ENCODE measurements around the gene ATAD3B.
"Not testable (repeated sequence)": the region's sequence is repeated elsewhere in the genome, so short reads cannot be mapped to it uniquely, and the experiment has no call there.

ATAD3B gene

DNA sequence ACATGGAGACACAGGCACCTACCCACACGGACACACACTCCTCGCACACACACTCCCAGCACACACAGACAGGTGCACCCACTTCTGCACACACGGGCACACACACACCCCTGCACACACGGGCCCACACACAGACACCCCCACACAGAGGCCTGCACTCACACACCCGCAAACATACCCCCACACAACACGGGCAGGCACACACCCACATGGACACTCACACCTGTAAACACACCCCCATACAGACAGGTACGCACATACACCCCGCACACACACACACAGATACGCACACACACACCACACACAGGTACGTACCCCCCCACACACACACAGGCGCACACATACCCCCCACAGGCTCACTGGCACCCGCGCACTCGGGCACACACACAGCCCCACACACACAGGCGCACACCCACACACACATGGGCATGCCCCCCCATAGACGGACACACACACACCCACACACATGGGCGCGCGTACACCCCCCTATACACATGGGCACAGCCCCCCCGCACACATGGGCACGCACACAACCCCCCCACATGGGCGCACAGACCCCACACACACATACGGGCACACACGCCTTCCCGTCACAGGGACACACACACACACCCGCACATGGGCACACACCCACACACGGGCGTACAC lies 46.5 kb downstream of the ATAD3B start:
- DNase-seq: no peak

DNA sequence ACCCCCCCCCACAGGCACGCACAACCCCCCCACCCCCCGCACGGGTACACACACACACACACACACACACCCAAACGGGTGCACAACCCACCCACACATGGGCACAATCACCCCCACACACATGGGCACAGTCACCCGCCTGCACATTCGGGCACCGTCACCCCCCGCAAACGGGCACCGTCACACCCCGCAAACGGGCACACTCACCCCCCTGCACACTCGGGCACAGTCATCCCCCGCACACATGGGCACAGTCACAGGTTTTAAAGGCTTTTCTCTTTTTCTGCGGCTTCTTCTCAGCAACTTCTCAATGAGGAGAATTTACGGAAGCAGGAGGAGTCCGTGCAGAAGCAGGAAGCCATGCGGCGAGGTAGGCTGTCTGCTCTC lies 47.0 kb downstream of the ATAD3B start:
- not testable (repeated sequence) for DNase-seq

DNA sequence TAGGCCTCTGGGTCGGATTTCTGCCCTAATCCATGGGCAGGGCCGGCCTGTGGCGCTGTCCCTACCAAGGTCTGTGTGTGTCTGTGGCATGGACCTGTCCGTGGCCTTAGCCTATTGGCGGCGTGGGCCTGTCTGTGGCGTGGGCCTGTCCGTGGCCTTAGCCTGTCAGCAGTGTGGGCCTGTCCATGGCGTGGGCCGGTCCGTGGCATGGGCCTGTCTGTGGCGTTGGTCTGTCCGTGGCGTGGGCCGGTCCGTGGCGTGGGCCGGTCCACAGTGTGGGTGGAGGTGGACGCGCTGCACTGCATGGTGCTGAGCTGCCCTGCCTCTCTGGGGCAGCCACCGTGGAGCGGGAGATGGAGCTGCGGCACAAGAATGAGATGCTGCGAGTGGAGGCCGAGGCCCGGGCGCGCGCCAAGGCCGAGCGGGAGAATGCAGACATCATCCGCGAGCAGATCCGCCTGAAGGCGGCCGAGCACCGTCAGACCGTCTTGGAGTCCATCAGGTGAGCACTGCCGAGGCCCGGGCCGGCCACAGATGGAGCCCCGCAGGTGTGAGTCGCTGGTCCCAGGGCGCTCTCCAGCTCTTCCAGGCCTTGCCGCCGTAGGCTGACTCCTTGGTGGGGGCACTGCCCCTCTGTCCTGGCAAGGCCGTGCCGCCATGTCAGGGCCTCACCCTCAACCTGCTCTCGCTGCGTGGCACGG lies 48.4 kb downstream of the ATAD3B start:
- DNase-seq: not testable (repeated sequence)

DNA sequence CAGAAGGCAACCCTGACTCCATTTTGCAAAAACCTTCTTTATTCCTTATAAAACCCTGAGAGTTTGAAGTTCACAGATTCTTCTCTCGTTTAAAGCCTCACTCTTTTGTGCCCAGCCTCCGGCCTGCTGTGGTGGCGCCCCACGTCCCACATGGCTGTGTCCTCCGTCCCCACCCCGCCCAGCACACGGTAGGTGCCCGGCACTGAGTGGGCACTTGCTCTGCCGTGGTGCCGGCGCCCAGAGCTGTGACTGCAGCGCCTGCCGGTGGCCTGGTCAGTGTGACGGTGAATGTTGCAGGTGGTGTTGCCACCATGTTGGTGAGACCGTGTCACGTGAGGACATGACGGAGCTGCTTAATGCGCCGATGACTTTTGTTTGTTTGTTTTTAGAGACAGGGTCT lies 49.8 kb downstream of the ATAD3B start:
- DNase-seq: no peak

DNA sequence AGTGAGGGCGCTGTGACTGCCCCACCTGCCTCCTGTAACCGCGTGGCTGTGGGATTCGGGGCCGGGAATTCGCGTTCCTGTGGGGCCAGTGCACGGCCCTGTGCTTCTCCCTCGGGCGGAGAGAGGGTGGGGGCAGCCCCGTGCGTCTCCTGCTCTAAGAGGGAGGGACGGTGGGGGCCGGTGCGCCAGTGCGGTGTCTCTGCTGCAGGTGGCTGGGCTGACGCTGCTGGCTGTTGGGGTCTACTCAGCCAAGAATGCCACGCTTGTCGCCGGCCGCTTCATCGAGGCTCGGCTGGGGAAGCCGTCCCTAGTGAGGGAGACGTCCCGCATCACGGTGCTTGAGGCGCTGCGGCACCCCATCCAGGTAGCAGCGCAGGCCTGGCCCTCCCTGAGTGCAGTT lies 51.0 kb downstream of the ATAD3B start:
- DNase-seq: not testable (repeated sequence)

DNA sequence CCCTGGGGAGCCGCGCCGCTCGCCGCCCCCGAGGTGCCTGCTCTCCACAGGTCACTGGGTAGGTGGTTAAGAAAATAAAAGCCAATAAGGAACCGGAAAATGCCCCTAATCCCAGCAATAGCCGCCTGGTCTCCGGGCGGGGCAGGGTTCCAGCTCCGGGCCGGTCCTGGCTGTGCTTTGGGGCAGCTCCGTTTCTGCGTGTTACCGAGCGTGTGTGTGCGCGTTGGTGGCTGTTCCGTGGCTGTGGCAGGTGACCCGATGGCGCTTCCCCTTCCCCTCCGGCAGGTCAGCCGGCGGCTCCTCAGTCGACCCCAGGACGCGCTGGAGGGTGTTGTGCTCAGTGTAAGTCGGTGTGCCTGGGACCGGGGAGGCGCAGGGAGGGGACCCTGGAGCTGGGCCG lies 51.7 kb downstream of the ATAD3B start:
- DNase-seq: not testable (repeated sequence)

DNA sequence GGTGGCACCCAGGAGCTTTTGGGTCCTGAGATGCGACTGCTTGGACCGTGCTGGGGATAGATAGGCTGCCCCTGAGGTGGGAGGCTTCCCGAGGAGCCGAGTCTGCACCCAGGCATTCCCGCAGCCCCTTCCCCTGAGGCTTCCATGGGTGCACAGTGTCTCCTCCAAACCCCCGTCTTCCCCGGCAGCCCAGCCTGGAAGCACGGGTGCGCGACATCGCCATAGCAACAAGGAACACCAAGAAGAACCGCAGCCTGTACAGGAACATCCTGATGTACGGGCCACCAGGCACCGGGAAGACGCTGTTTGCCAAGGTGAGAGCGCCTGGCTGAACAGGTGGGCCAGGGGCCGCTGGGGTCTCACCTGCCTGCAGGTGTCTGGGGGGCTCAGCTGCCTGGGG lies 52.1 kb downstream of the ATAD3B start:
- DNase-seq: not testable (repeated sequence)

DNA sequence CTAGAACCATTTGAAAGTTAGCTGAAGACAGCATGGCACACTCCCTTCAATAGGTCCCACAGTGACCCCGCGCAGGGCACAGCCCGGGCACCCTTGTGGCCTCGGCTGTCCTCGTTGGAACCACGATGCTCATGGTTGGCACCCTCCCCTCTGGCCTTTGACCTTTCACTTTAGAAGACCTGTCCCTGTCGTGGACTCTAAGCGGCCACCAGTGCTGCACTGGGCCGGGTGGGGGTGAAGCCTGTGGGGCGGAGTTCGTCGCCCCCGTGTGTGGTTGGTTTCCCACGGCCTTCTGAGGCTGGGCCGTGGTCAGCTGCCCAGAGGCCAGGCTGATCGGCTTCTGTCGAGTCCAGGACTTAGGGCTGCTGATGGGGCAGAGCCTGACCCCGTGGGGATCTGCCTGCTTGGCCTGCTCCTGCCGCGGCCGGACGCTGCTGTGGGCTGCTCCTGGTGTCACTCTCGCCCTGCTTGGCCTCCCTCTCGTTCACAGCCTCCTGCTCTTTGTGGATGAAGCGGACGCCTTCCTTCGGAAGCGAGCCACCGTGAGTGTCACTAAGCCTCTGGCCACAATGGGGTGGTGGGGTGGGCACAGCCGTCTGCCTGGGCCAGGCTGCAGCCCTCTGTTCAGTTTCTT lies 53.3 kb downstream of the ATAD3B start:
- DNase-seq: not testable (repeated sequence)

DNA sequence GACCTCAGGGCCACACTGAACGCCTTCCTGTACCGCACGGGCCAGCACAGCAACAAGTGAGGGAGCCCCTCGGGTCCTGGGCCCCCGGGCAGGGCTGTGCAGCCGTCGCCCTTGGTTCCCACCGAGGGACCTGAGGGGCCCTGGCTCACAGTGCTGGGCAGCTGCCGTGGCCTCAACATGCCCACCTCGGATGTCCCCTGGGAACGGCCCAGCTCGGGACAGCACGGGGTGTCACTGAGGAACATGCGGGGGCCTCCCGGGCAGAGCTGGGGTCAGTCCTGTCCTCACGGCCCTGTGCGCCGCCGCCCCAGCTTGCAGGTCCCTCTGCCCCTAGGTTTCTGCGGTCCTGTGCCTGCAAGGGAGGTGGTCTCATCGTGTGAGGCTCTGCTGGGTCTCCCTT lies 54.9 kb downstream of the ATAD3B start:
- DNase-seq: not testable (repeated sequence)

DNA sequence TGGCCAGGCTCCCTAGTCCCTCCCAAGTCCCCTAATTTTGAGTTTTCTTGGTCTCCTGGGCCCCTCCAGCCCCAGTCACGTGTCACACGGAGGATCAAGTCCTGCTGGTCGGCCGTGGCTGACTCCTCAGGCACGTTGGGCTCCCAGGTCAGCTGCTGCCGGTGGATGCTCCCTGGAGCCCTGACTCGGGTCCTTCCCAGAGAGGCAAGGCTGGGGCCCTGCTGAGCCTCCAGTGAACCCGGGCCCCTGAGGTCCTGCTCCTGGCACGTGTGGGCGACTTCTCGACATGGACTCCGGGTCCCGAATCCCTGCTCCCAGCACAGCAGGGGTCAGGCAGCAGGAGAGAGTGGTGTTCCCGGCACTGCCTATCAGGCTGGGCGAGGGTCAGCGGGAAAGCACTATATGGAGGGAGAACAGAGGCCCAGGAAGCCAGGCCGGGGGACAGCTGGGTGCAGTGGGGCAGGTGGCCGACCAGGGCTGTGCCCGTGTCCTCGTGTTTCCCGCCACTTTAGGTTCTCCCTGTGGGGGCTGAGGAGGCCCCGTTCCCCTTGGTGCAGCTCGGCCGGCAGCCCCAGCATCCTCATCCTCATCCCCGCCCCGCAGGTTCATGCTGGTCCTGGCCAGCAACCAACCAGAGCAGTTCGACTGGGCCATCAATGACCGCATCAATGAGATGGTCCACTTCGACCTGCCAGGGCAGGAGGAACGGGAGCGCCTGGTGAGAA lies 55.7 kb downstream of the ATAD3B start:
- DNase-seq: no peak

DNA sequence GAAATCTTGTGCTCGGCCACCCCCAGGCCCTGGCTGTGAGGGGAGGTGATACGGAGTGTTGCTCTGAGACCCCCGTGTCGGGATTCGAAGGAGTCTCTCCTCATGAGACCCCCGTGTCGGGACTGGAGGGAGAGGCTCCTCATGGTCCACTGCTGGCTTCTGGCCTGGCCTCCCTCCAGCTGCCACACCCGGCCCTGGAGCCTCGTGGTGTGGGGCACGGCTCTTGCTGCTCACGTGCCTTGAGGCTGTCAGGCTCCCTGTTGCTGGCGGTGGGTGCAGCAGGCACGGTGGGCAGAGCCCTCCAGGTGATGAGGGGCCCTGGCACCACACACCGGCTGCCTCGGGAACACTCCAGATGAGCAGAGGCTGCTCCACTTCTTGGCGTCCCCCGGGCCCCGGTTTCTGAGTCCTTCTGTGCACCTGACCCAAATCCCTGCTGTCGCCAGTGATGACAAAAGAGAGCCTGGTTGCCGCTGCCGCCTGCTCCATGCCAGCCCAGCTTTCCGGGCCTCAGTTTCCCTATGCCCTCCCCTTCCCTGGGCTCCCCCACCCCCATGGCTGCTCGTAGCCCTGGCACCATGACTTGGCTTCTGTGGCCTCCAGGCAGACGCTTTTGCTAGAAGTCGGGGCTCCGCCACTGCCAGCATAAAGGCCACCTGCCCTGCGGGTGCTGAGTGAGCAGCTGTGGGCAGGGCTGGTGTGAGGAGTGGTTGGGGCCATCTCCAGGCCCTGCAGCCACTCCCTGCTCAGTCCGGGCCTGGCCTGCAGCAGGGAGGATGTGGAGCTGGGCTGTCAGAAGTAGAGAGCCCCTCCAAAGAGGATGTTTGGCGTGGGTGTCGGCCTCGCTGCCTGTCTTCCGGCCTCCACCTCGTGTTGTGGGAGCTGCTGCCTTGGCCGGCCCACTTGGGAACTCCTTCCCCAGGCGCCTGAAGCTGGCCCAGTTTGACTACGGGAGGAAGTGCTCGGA lies 57.0 kb downstream of the ATAD3B start:
- no peak for DNase-seq

DNA sequence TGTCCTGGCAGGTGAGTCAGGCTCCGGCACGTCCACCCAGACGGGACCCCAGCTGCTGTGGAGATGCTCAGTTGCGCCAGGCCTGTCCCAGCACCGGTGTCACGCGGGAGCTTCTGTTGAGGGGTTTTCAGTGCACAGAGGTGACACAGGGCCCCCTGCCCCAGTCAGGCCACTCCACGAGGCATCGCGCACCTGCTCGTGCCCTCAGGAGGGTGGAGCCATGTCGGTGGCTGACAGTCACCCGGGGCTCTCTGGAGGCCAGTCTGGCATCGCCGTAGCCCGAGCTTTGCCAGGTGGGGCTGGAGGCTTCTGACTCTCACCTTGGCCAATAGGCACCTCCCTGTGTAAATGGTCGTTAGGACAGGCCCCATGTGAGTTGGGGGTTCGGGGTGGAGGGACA lies 57.8 kb downstream of the ATAD3B start:
- DNase-seq: no peak

DNA sequence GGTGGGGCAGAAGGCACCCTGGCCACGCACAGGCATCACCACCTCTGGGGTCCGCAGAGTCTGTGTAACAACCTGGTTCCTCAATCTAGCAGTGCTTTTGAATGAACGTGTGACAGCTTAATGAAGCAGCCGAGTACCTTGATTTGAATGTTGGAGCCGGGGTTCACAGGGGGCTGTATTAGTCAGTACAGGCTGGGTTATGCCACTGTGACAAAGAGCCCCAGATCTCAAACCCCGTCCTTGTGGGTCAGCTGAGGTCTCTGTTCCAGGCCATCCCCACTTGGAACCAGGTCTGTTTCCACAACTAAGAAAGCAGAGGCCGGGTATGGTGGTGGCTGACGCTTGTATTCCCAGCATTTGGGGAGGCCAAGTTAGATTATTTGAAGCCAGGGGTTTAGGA lies 58.4 kb downstream of the ATAD3B start:
- DNase-seq: no peak

DNA sequence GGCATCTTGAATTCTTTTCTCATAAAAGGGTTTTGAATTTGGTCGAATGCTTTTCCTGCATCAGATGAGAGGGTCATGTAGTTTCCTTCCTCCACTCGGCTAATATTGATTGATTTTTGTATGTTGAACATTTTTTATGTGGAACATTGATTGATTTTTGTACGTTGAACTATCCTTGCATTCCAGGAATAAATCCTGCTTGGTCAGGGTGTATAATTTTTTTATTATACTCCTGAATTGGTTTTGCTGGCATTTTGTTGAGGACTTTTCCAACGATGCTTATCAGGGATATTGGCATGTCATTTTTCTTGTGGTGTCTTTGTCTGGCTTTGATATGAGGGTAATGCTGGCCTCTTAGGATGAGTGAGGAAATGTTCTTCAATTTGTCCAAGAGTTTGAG lies 60.4 kb downstream of the ATAD3B start:
- no peak for DNase-seq

DNA sequence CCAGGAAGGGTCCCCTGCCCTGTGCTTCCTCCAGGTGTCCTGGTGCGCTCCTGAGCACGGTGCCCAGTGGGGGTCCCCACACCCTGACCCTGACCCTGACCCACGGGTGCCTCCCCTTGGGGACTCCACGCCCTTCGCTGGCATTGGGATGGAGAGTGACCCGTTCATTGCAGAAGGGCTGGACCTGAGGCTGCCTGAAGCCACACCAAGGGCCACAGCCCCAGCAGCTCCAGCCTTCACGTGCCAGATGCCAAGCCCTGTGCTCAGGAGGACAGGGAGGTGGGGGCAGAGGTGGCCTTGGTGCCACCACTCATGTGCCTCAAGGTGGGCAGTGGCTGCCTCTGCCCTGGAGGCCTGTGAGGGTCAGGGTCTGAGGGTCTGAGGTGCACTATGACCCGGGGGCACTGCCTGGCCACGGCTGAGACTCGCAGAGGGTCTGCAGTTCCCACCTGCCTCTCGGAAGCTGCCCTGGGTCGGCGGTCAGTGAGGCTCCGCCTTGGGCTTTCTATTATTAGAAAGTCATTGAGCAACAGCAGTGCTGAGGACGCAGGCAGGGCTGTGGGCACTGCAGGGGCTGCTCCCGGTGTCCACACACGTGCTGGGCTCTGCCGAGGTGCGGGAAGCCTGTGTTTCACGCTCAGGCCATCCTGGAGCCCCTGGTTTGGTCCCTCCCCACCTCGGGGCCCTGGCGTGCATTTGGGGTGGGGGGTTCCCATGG lies 61.8 kb downstream of the ATAD3B start:
- not testable (repeated sequence) for DNase-seq

DNA sequence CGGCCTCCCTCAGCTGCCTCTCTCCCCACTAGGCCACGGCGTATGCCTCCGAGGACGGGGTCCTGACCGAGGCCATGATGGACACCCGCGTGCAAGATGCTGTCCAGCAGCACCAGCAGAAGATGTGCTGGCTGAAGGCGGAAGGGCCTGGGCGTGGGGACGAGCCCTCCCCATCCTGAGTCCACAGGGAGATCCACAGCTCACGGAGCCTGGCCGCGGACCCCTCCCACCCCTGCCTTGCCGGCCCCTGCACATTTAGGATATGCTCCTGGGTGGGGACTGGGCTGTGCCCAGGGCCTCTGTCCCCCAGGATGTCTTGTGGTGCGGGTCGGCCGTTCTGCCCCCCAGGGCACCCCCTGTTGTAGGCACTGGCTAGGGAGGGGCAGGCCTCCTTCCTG lies 62.3 kb downstream of the ATAD3B start:
- not testable (repeated sequence) for DNase-seq

DNA sequence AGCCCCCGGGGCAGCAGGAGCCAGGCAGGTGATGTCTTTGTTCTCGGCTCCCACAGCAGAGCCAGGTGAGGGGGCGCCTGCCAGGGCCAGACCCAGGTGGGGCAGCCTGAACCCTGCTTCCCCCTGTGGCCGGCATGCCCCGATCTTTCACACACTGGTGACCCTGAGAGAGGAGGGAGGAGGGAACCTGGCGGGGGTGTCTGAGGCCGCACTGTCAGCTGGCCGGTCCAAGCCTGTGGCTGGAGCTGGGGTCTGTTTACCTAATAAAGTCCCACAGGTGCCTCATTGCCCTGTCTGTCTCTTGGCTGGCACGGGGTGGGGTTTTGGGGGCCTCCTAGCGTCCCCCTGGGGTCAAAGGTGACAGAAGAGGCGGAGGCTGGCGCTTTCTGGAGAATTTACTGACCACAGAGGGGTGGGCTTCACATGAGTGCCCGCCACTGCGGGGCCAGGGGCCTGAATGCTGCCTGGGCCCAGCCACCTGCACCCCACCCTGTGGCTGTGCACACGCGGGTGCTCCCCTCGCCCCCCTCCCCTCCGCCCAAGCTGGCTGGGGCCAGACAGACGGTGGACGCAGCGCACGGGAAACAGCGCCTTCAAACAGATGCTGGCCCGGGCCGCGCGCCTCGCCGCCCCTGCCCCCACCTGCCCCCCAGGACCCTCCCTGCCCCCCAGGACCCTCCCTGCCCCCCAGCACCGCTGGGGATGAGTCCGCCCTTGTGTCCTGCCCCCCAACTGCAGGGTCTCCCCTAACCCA lies 63.0 kb downstream of the ATAD3B start:
- no peak for DNase-seq

DNA sequence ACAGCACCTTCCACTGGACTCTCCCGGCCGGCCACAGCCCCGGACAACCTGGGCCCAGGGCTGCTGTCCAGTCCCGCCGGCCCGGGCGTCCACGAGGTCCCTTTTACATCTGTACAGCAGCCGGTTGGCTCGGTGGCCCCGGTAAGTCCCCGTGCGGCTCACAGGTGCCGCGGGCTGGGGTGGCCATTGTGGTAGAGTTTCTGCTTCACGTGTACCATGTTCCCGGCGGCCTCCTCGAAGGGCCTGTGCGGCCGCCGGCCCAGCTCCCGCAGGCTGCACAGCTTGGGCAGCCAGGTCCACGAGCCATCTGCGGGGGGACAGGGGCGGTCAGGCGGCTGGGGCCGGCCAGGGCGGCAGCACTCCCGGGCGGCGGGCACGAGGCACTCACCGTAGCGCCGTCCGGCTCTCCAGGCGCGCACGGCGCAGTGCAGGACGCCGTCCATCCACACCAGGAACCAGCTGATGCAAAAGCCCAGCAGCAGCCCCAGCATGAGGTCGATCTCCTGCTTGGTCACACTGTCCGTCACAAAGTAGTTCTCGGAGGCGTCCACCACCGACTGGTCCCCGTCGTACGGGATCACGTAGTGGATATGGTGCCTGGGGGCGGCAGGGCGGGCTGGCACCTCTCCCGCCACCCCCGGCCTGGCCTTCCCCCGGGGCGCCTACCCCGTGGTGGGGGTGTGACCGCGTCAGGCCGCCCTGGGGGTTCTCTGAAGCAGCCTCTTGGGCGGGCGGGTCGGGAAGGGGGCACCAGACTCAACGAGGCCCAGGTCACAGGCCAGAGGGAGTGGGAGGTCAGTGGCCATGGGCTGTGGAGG lies 63.8 kb downstream of the ATAD3B start:
- no peak for DNase-seq

DNA sequence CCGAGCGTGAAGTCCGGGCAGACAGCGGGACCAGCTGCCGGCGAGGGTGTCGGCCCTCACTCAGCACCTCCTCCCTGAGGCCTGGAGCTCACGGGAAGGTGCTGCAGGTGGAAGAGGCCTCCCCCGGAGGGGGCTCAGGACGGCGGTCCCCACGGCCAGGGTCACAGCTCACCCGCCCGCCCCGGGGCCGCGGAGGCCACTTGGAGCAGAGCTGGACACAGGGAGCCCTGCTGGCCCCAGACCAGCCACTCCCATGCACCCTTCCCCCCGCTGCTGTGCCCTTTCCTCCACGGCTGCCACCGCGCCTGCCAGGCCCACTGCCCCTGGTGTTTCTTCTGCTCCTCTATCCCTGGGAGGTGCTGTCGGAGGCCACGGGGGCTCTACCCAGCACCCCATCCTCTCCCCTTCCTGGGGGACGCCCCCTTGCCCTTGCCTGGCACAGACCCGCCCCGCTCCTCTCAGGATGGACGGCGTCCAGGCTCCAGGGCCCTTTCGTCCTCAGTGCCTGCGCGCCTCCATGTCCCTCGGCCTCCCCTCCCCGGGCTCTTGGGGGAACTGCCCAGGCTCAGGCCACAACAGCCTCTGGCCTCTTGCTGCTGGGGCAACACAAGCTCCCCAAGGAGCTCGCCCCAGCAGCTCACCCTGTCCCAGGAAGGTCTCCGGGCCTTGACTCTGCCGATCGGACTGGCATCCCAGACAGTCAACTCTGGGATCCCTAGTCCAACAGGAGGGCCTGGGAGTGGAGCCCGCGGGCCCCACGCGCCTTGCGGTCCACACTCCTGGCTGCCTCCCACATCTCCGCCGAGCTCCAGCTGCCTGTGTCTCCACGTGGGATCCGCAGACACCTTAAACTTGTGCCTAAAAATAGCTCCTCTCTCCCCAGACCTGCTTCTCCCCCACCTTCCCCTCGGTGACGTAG lies 64.7 kb downstream of the ATAD3B start:
- no peak for DNase-seq

Measured in hematopoietic multipotent progenitor cell treated with erythropoietin and hydrocortisone succinate and interleukin-3 and kit ligand, for 8 days (in vitro differentiated cells).